Panc1 (cell line): ENCODE data around the gene MGAT1. TPM values are rescaled to one million over a fixed set of nuclear protein-coding genes. Genes with fewer than 3 reads are reported as not detected.

Experiments used
- ATAC-seq: fragments of 200-7000 bp; cut with Tn5 transposase; 2 replicates; pipeline ENCODE4 v1.9.1; 2020; ENCODE audit warnings: mild to moderate bottlenecking, moderate library complexity
- BruUV-seq: library from RNA; stranded (reverse); fragments of 400-500 nt; replicated peaks from 2 replicates; lab custom pipeline; 2021; lab: Mats Ljungman, UMichigan
- CTCF ChIA-PET: fragments of 300-600 bp; sonication (Branson Sonifier 250); formaldehyde crosslinking; loops from one replicate; lab custom pipeline; 2022; ENCODE audit warnings: antibody characterized with exemption; lab: Charles Lee
- POLR2A ChIA-PET: fragments of 300-600 bp; sonication (Branson Sonifier 250); formaldehyde crosslinking; loops from one replicate; lab custom pipeline; 2022; ENCODE audit warnings: antibody characterized with exemption; lab: Charles Lee
- DNase-seq: peaks from one replicate; pipeline ENCODE4 v3.0.0-alpha.2; 2010; ENCODE audit warnings: low read depth, low spot score
- H3K27ac ChIP-seq: 2 replicates; pipeline ENCODE4 v1.5.1; 2011; ENCODE audit warnings: mild to moderate bottlenecking, low read length, inconsistent platforms
- H3K27me3 ChIP-seq: fragments of 200-500 bp; sonication (Bioruptor generic); 2 replicates; pipeline ENCODE4 v1.6.0; 2014; ENCODE audit warnings: low read length, inconsistent platforms; ENCODE audit not compliant: control insufficient read depth, insufficient read depth
- H3K36me3 ChIP-seq: fragments of 200-500 bp; sonication (Bioruptor generic); 2 replicates; pipeline ENCODE4 v1.5.1; 2014; ENCODE audit warnings: inconsistent platforms, mild to moderate bottlenecking, low read length, moderate library complexity; ENCODE audit not compliant: control insufficient read depth, insufficient read depth
- H3K4me1 ChIP-seq: 2 replicates; pipeline ENCODE4 v1.5.1; 2011; ENCODE audit warnings: inconsistent platforms, mild to moderate bottlenecking, low read length, moderate library complexity; ENCODE audit not compliant: control insufficient read depth, insufficient read depth
- H3K4me3 ChIP-seq, 2 experiments: 2 replicates each; pipeline ENCODE4 v1.5.1; 2011 to 2012; ENCODE audit warnings: low read depth in 2 of 2, low read length in 2 of 2, mild to moderate bottlenecking in 2 of 2, inconsistent platforms in 1 of 2, moderate library complexity in 1 of 2
- H3K9me3 ChIP-seq: fragments of 200-500 bp; sonication (Bioruptor generic); 2 replicates; pipeline ENCODE4 v1.5.1; 2014; ENCODE audit warnings: low read depth, mild to moderate bottlenecking, inconsistent platforms, low read length, moderate library complexity; ENCODE audit not compliant: control insufficient read depth, insufficient read depth
- CTCF ChIP-seq: fragments of 450-650 bp; IDR thresholded peaks from 2 replicates; pipeline ENCODE4 v1.5.1; 2017; ENCODE audit warnings: mild to moderate bottlenecking
- POLR2AphosphoS5 ChIP-seq: IDR thresholded peaks from 2 replicates; pipeline ENCODE4 v1.6.1; 2012; ENCODE audit warnings: mild to moderate bottlenecking, low read depth, low read length, moderate library complexity
- REST ChIP-seq, 2 experiments: IDR thresholded peaks; 2 replicates each; pipeline ENCODE4 v1.6.1; 2011 to 2012; ENCODE audit warnings: low read depth in 2 of 2, control low read depth in 1 of 2, low read length in 1 of 2, mild to moderate bottlenecking in 1 of 2, moderate library complexity in 1 of 2; ENCODE audit not compliant: insufficient read depth in 1 of 2
- SIN3A ChIP-seq: IDR thresholded peaks from 2 replicates; pipeline ENCODE4 v1.6.1; 2012; ENCODE audit warnings: low read depth, mild to moderate bottlenecking, low read length, moderate library complexity, borderline replicate concordance; ENCODE audit not compliant: insufficient read depth
- TCF7L2 ChIP-seq: IDR thresholded peaks from 2 replicates; pipeline ENCODE4 v1.6.1; 2011; ENCODE audit warnings: mild to moderate bottlenecking, low read depth, low read length, inconsistent platforms
- in situ Hi-C: cut with HindIII; loops from 2 replicates; pipeline ENCODE4 v1.10.0; 2016; ENCODE audit warnings: low sequenced_read_pairs, low pct_unique_long_range_greater_than_20kb
- intact Hi-C: fragments of 100-400 bp; cut with micrococcal nuclease; formaldehyde crosslinking; loops from one replicate; pipeline ENCODE4 v1.10.0; 2022; ENCODE audit not compliant: unreplicated experiment
- total RNA-seq: library from RNA; stranded (reverse); gene quantifications from one replicate; pipeline ENCODE4 v1.2.1, GENCODE V29; 2021; ENCODE audit not compliant: unreplicated experiment

The MGAT1 gene
- total RNA-seq, 1 experiment from 2014 or later: 113 TPM

GRCh38 chr5:180821538-180821937 lies 18.9 kb upstream of the MGAT1 start:
- CTCF ChIA-PET: no interaction called here
- Histone ChIP-seq H3K4me3 (no peak overlapping the region), H3K9me3 (no peaks in the 10 kb centered on the region), H3K27ac (no peak overlapping the region), H3K27me3 (no peaks in the 10 kb centered on the region), H3K36me3 (no peaks in the 10 kb centered on the region), H3K4me1 (peaks cover 8% of the 10 kb centered on the region)
- ATAC-seq: no peak
- intact Hi-C loops (no loop called here), in situ Hi-C loops (no loop called here)
- no peak for DNase-seq
- TF ChIP-seq TCF7L2 (no peak), POLR2AphosphoS5 (no peak), SIN3A (no peak), CTCF (no peak), REST (IDR thresholded peaks at IDR 0.05; ENCODE audit: insufficient read depth in 1 of 2, low read depth in 2 of 2, low read length in 1 of 2) (no peak)
- no TSS peak for BruUV-seq
- POLR2A ChIA-PET: no interaction called here

GRCh38 chr5:180820788-180821321 lies 18.2 kb upstream of the MGAT1 start:
- CTCF ChIA-PET: no interaction called here
- Histone ChIP-seq H3K27ac (no peak overlapping the region), H3K36me3 (no peaks in the 10 kb centered on the region), H3K4me1 (peaks cover 8% of the 10 kb centered on the region), H3K9me3 (no peaks in the 10 kb centered on the region), H3K27me3 (no peaks in the 10 kb centered on the region), H3K4me3 (no peak overlapping the region)
- TF ChIP-seq CTCF (no peak), REST (IDR thresholded peaks at IDR 0.05; ENCODE audit: insufficient read depth in 1 of 2, low read depth in 2 of 2, low read length in 1 of 2) (no peak)
- in situ Hi-C loops (no loop called here), intact Hi-C loops (no loop called here)
- DNase-seq: no peak
- POLR2A ChIA-PET: no interaction called here
- BruUV-seq: no TSS peak
- ATAC-seq: no peak
